ENCODE measurements around the gene NSD1.

DNA sequence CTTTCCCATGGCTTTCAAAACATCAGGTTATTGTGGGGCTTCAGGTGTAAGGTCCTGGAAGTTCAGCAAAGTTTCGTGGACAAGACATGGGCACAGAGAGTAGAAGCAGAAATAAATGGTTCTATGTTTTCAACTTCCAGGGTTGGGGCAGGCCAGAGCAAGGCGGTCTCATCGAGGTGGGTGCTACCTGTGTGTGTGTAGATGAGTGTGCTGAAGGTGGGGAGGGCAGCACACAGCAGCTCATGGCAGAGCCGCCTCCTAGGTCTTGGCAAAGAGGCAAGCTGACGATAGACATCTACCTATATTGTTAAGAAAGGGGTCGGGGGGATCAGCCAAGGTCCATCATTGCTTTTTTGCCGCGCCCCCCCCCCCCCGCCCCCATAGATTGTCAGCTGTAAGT is 166.1 kb downstream of the NSD1 start:
- TF ChIP-seq NR1H2 (CRISPR knock-in tag; IDR thresholded peaks at IDR 0.05) (no peak), ZBTB34 (CRISPR knock-in tag; IDR thresholded peaks at IDR 0.05) (no peak), NRF1 (conservative IDR thresholded peaks at IDR 0.05 in 1 of 2, IDR thresholded peaks at IDR 0.05 in 1 of 2) (no peak), ZNF324 (CRISPR knock-in tag; IDR thresholded peaks at IDR 0.05) (no peak), RFX5 (IDR thresholded peaks at IDR 0.05; ENCODE audit: low read depth, low read length) (no peak), KAT7 (CRISPR knock-in tag; IDR thresholded peaks at IDR 0.05; ENCODE audit: borderline replicate concordance) (no peak), STAT5B (CRISPR knock-in tag; IDR thresholded peaks at IDR 0.05) (no peak), MAFK (IDR thresholded peaks at IDR 0.05; ENCODE audit: low read length) (no peak), FOSL1 (tag; conservative IDR thresholded peaks at IDR 0.05) (no peak), EZH2 (IDR thresholded peaks at IDR 0.05; ENCODE audit: borderline replicate concordance, low read depth, low read length) (no peak), GATA2 (CRISPR knock-in tag; IDR thresholded peaks at IDR 0.05) (no peak), ZC3H11A (IDR thresholded peaks at IDR 0.05; ENCODE audit: low read depth, low read length) (no peak)
- TF ChIP-seq, protein P1, sequence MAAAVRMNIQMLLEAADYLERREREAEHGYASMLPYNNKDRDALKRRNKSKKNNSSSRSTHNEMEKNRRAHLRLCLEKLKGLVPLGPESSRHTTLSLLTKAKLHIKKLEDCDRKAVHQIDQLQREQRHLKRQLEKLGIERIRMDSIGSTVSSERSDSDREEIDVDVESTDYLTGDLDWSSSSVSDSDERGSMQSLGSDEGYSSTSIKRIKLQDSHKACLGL (CRISPR knock-in tag; IDR thresholded peaks at IDR 0.05; ENCODE audit: borderline replicate concordance, poor library complexity, severe bottlenecking), result no peak
- TF ChIP-seq, protein P2, sequence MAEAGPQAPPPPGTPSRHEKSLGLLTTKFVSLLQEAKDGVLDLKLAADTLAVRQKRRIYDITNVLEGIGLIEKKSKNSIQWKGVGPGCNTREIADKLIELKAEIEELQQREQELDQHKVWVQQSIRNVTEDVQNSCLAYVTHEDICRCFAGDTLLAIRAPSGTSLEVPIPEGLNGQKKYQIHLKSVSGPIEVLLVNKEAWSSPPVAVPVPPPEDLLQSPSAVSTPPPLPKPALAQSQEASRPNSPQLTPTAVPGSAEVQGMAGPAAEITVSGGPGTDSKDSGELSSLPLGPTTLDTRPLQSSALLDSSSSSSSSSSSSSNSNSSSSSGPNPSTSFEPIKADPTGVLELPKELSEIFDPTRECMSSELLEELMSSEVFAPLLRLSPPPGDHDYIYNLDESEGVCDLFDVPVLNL (CRISPR knock-in tag; IDR thresholded peaks at IDR 0.05; ENCODE audit: low read depth), result no peak

Data from K562 (cell line).